Neural progenitor cell (in vitro differentiated cells): ENCODE results near the gene ZNF500. TPM values are rescaled to one million over a fixed set of nuclear protein-coding genes. Genes with fewer than 3 reads are reported as not detected.
A peak's percentile ranks its signal among the peaks of the same experiment; 100 is the strongest.

Source experiments
- DNase-seq: peaks from one replicate; pipeline ENCODE4 v3.0.0-alpha.2; 2016; ENCODE audit warnings: low spot score
- H2AFZ ChIP-seq: fragments of 200-600 bp; sonication (generic); replicated peaks from 2 replicates; pipeline ENCODE4 v1.6.1; 2016; ENCODE audit warnings: antibody characterized with exemption
- H3F3A ChIP-seq: fragments of 200-600 bp; sonication (generic); 2 replicates; pipeline ENCODE4 v1.6.1; 2016; ENCODE audit warnings: antibody characterized with exemption, low read depth
- H3K27ac ChIP-seq: fragments of 200-600 bp; sonication (generic); 2 replicates; pipeline ENCODE4 v1.5.1; 2016; ENCODE audit warnings: mild to moderate bottlenecking
- H3K27me3 ChIP-seq: fragments of 200-600 bp; sonication (generic); 2 replicates; pipeline ENCODE4 v1.6.1; 2016; ENCODE audit warnings: mild to moderate bottlenecking, moderate library complexity
- H3K36me3 ChIP-seq: fragments of 200-600 bp; sonication (generic); 2 replicates; pipeline ENCODE4 v1.5.1; 2016
- H3K4me1 ChIP-seq: fragments of 200-600 bp; sonication (generic); 2 replicates; pipeline ENCODE4 v1.6.1; 2016; ENCODE audit warnings: mixed run types
- H3K4me2 ChIP-seq: fragments of 200-600 bp; sonication (generic); 2 replicates; pipeline ENCODE4 v1.6.1; 2016
- H3K4me3 ChIP-seq: fragments of 200-600 bp; sonication (generic); 2 replicates; pipeline ENCODE4 v1.5.1; 2016
- H3K79me2 ChIP-seq: fragments of 200-600 bp; sonication (generic); 2 replicates; pipeline ENCODE4 v1.6.1; 2016; ENCODE audit warnings: low read depth
- H3K9ac ChIP-seq: fragments of 200-600 bp; sonication (generic); 2 replicates; pipeline ENCODE4 v1.6.1; 2016
- H3K9me3 ChIP-seq: fragments of 200-600 bp; sonication (generic); 2 replicates; pipeline ENCODE4 v1.5.1; 2016; ENCODE audit warnings: low read depth
- H4K20me1 ChIP-seq: fragments of 200-600 bp; sonication (generic); 2 replicates; pipeline ENCODE4 v1.6.1; 2016; ENCODE audit warnings: low read depth
- H3K27ac Mint-ChIP-seq: 3 replicates; pipeline ENCODE4 v1.8.0; 2021; ENCODE audit warnings: mixed read lengths
- H3K27me3 Mint-ChIP-seq: 2 replicates; pipeline ENCODE4 v1.8.0; 2022; ENCODE audit warnings: low read depth, mild to moderate bottlenecking, inconsistent platforms, moderate library complexity, mixed read lengths; ENCODE audit not compliant: insufficient read depth
- H3K36me3 Mint-ChIP-seq: 3 replicates; pipeline ENCODE4 v1.8.0; 2021; ENCODE audit warnings: mixed read lengths
- H3K4me1 Mint-ChIP-seq: 3 replicates; pipeline ENCODE4 v1.8.0; 2021; ENCODE audit warnings: mixed read lengths
- H3K4me3 Mint-ChIP-seq: 3 replicates; pipeline ENCODE4 v1.8.0; 2021; ENCODE audit warnings: mild to moderate bottlenecking, moderate library complexity, mixed read lengths
- H3K9me3 Mint-ChIP-seq: 3 replicates; pipeline ENCODE4 v1.8.0; 2020; ENCODE audit warnings: mixed read lengths
- EZH2 ChIP-seq: fragments of 200-600 bp; sonication (generic); IDR thresholded peaks from 2 replicates; pipeline ENCODE4 v1.6.1; 2017; ENCODE audit warnings: antibody characterized with exemption, mild to moderate bottlenecking, moderate library complexity
- EZH2phosphoT487 ChIP-seq: fragments of 200-600 bp; sonication (generic); IDR thresholded peaks from 2 replicates; pipeline ENCODE4 v1.6.1; 2017; ENCODE audit warnings: antibody characterized with exemption
- total RNA-seq: library from RNA; depleted of rRNA; stranded (reverse); fragments of >200 nt; gene quantifications from 2 replicates; pipeline ENCODE4 v1.2.3, GENCODE V29; 2015; ENCODE audit warnings: low replicate concordance
- TF ChIP-seq, protein P1 (sequence below): fragments of 200-600 bp; sonication (generic); IDR thresholded peaks from 2 replicates; pipeline ENCODE4 v1.5.1; 2017; ENCODE audit warnings: antibody characterized with exemption, mild to moderate bottlenecking

Gene ZNF500
- total RNA-seq, 1 donor from 2014 or later: 4.2 TPM

DNA sequence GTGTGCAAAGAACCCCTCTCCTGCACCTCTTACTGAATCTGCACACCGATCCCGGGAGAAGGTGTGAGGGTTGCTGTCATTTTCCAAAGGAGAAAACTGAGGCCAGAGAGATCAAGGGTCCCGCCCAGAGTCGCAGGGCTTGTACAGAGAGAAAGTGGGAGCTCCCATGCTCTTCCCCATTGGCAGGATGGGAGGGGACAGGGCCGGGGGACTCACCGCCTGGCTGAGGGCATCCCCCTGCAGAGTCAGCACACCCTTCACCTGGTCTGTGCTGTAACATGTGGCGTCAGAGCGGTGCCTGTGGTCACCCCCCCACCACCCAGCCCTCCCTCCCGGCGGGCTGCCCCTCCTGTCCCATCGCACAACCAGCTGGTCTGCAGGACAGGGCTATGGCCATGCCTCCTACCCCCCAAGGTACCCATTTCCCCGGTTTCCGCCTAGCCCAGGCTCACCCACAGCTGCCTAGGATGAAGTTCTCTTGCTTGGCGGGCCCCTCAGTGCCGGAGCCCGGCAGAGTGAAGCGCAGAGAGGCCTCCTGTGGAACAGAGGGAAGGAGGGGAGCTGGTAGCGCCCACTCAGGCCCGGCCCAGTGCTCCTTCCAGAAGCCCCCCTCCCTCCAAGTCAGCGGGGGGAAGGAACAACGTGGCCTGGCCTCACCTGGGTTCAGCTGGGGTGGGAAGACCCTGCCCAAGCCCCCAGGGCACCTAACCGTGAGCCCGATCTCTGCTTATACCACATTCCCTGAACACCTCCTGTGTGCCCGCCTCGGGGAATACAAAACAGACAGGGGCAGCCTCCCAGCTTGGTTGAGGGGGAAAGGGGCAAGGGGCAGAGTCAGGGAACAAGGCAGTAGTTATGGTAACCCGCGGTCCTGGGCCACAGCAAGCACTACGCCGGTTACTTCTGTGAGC, 34.3 kb upstream of the ZNF500 start:
- Mint-ChIP-seq H3K4me3 (peak overlapping the region; percentile 89), H3K9me3 (no peaks in the 10 kb centered on the region), H3K27me3 (peaks cover 7% of the 10 kb centered on the region), H3K27ac (no peak overlapping the region), H3K36me3 (peaks cover 8% of the 10 kb centered on the region), H3K4me1 (peaks cover 15% of the 10 kb centered on the region)
- peaks cover 5% of the 10 kb centered on the region for H3K79me2 ChIP-seq
- no peaks in the 10 kb centered on the region for H4K20me1 ChIP-seq
- no peaks in the 10 kb centered on the region for H3K27me3 ChIP-seq
- H3K9me3 ChIP-seq: no peaks in the 10 kb centered on the region
- no peaks in the 10 kb centered on the region for H3K36me3 ChIP-seq
- peak overlapping the region; percentile 91 for H3K4me3 ChIP-seq
- H3K27ac ChIP-seq: no peak overlapping the region
- H3K4me2 ChIP-seq: peak overlapping the region; percentile 83
- peak; percentile 31 for DNase-seq
- TF ChIP-seq EZH2phosphoT487 (no peak), EZH2 (no peak)
- TF ChIP-seq, protein P1, sequence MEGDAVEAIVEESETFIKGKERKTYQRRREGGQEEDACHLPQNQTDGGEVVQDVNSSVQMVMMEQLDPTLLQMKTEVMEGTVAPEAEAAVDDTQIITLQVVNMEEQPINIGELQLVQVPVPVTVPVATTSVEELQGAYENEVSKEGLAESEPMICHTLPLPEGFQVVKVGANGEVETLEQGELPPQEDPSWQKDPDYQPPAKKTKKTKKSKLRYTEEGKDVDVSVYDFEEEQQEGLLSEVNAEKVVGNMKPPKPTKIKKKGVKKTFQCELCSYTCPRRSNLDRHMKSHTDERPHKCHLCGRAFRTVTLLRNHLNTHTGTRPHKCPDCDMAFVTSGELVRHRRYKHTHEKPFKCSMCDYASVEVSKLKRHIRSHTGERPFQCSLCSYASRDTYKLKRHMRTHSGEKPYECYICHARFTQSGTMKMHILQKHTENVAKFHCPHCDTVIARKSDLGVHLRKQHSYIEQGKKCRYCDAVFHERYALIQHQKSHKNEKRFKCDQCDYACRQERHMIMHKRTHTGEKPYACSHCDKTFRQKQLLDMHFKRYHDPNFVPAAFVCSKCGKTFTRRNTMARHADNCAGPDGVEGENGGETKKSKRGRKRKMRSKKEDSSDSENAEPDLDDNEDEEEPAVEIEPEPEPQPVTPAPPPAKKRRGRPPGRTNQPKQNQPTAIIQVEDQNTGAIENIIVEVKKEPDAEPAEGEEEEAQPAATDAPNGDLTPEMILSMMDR: no peak
- H3K4me1 ChIP-seq: peaks cover 15% of the 10 kb centered on the region
- H2AFZ ChIP-seq: no peak overlapping the region
- H3F3A ChIP-seq: peaks cover 45% of the 10 kb centered on the region
- H3K9ac ChIP-seq: no peak overlapping the region

DNA sequence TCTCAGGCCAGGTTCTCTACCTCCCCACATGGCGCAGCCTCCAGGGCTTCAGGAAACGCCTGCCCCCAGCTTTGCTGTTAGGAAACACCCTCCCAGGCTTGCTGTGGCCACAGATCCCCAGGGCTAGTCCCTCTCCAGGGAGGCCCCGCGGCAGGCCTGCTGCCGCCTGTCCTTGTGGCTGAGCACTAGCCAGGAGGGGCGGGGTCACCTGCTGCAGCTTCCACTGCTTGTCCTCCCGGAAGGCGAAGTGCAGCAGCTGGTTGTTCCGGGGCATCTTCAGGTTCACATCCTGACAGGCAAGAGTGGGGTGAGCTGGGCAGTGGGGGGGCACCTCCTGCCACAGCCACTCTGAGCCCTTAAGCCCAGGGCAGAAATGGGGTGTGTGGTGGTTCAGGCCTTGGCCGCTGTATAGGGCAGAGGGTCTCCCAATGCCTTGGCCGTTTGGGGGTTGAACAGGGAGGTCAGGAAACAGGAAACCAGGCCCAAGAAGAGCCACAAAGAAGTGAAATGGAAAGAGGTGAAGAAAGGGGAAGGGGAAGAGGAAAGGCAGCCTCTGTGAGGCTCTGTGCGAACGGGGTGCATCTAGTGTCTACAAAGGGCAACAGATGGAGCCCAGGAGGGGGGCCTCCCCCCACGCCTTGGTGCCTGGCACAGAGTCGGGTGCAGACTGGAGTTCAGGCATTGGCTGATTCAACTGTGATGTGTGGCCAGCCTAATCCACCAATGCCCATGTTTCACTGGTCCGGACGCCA, 33.5 kb upstream of the ZNF500 start:
- peaks cover 5% of the 10 kb centered on the region for H3K79me2 ChIP-seq
- no peak overlapping the region for H3K4me3 ChIP-seq
- no peak overlapping the region for H3K27ac Mint-ChIP-seq

DNA sequence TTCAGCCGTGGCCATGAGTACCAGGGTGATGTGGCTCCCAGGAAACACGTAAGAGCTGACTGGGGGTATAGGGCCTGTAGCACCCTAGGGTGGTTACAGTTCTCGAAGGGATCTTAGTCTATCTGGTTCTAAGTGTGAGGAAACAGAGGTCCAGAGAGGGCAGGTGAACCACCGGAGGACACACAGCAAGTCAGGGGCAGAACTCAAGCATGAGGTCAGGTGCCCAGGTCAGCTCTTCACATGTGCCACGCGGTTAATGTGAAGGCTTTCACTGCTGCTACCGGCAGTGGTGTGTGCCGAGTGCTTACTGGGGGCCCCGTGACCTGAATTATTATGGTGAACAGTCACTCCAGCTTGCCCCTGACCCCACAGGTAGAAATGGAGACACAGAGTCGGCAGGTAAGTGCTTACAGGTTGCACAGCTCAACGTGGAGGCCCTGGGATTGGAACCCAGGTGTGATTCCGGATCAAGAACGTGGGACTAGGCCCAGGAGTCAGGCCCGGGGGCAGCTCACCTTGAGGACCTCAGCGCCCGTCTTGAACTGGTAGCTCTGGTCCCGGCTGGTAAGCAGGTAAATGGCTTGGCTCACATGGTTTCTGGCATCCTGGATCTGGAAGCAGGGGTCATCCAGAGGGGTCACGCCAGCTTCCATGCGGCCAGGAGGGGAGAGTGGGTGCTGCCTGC, 32.4 kb upstream of the ZNF500 start:
- Histone ChIP-seq H3K9ac (no peak overlapping the region), H3K27me3 (no peaks in the 10 kb centered on the region), H3K27ac (no peak overlapping the region), H3K4me3 (no peak overlapping the region), H3F3A (peaks cover 37% of the 10 kb centered on the region), H4K20me1 (no peaks in the 10 kb centered on the region), H3K36me3 (no peaks in the 10 kb centered on the region), H2AFZ (no peak overlapping the region), H3K4me2 (no peak overlapping the region), H3K79me2 (peaks cover 5% of the 10 kb centered on the region), H3K9me3 (no peaks in the 10 kb centered on the region), H3K4me1 (peaks cover 15% of the 10 kb centered on the region)
- no peak overlapping the region for H3K27ac Mint-ChIP-seq
- peaks cover 7% of the 10 kb centered on the region for H3K27me3 Mint-ChIP-seq
- DNase-seq: no peak
- peaks cover 3% of the 10 kb centered on the region for H3K36me3 Mint-ChIP-seq
- H3K4me1 Mint-ChIP-seq: peaks cover 15% of the 10 kb centered on the region
- TF ChIP-seq, protein P1: no peak
- TF ChIP-seq EZH2phosphoT487 (no peak), EZH2 (no peak)
- no peak overlapping the region for H3K4me3 Mint-ChIP-seq
- H3K9me3 Mint-ChIP-seq: no peaks in the 10 kb centered on the region

More for the DNA sequence above, 33.5 kb upstream of the ZNF500 start:
- Mint-ChIP-seq H3K9me3 (no peaks in the 10 kb centered on the region), H3K4me1 (peaks cover 15% of the 10 kb centered on the region), H3K27me3 (peaks cover 7% of the 10 kb centered on the region), H3K36me3 (peaks cover 7% of the 10 kb centered on the region), H3K4me3 (peak overlapping the region; percentile 76)
- Histone ChIP-seq H4K20me1 (no peaks in the 10 kb centered on the region), H3K9me3 (no peaks in the 10 kb centered on the region), H2AFZ (no peak overlapping the region), H3K27ac (no peak overlapping the region), H3K27me3 (no peaks in the 10 kb centered on the region), H3K36me3 (no peaks in the 10 kb centered on the region), H3K9ac (no peak overlapping the region), H3F3A (peaks cover 45% of the 10 kb centered on the region), H3K4me2 (peak overlapping the region; percentile 83), H3K4me1 (peaks cover 15% of the 10 kb centered on the region)
- DNase-seq: no peak
- TF ChIP-seq EZH2phosphoT487: no peak
- no peak for TF ChIP-seq EZH2
- TF ChIP-seq, protein P1: no peak
